CD4-positive, alpha-beta T cell treated with Interleukin-21 for 1 hour (primary cell): ENCODE measurements around the gene ATP2B3.

ENCODE experiments used
- DNase-seq: peaks from one replicate; pipeline ENCODE4 v3.0.0-alpha.2; 2020

Gene ATP2B3

DNA sequence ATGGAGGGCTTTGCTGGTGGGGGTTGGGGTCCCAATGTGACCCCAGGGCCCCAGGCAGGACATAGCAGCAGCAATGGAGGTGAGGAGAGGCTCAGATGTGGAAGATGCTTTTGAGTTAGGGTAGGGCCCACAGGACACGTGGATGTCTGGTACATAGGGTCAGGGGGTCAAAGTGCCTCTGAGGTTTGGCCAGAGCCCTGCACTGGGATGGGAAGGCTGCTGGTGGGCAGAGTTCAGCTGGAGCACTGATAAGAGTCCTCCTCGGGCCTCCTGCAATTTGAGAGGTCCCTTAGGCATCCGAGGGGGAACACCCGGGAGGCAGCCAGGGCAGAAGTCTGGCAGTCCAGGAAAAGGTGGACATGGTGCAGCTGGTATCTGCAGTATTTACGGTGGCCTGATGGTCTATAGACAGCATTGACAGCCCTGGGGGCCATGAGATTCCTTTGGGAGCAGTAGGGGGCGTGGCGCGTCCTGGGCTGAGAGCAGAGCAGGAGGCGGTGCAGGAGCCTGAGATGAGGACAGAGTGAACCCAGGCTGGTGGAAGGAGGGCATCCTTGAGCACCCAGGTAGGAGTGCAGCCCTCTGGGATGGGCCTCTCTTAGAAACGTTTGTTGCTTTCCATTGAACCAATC is 58.9 kb downstream of the ATP2B3 start:
- no peak for DNase-seq

- no peak for DNase-seq
These were observed 59.5 kb downstream of the ATP2B3 start for GRCh38 chrX:153576961-153577360.

DNA sequence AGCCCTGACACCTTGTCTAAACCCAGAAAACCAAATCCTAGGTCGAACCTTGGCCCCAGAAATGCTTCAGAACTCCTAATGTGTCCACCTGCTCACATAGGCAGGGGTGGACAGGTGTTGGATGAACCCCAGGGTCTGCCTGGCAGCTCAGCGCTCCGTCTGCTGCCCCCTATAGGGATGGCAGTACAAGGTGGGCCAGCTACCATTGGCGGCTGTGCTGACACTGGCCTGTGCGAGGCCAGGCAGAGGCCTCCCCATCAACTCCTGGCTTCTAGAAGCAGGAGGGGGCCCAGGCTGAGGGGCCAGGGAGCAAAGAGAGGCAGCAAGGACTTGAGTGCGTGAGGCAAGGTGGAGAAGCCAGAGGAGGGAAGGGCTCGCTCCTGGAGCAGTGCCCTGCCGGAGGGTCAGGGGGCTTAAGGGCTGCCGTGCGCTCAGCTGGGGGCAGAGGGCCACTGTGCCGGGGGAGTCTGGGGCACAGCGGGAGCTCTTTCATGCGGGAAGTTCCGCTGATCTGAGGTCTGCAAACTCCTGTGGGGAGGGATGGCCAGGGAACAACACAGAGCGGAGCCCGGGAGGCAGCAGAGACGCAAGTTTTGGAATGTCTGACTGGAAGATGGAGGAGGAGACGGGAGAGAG is 60.9 kb downstream of the ATP2B3 start:
- no peak for DNase-seq

- DNase-seq, result no peak
These were observed 61.4 kb downstream of the ATP2B3 start for GRCh38 chrX:153578889-153579288.

DNA sequence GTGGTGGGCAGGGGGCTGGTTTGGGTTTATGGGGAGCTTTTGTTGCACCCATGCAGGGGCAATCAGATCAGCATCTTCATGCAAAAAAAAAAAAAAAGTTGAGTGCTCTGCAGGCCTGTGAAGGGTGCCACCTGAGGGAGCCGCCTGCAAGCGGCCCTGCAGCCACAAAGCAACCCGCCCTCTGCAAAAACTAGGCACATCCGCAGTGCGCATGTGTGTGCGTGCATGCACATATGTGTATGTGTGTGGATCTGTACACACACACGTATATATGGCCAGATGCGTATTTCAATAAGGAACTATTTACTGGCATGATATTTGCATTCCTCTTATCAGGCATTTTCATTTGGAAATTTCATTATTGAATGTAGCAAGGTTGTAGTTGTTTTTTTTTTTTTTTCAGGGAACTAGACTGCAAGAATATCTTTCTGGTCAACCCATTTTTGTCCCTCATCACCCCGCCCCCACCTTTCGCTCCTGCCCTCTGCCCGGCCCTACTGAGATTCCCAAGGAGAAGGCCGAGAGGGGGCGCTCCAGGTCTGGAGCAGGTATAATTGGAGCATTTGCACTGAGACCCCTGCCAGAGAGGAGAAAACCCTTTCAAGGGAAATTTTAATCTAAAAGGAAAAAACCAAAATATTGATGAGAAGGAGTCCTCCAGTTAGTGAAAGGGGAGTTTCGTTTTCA is 63.4 kb downstream of the ATP2B3 start:
- peak; percentile 0 for DNase-seq

- DNase-seq, result peak; percentile 71
These were observed 65.5 kb downstream of the ATP2B3 start for GRCh38 chrX:153582896-153583295.

DNA sequence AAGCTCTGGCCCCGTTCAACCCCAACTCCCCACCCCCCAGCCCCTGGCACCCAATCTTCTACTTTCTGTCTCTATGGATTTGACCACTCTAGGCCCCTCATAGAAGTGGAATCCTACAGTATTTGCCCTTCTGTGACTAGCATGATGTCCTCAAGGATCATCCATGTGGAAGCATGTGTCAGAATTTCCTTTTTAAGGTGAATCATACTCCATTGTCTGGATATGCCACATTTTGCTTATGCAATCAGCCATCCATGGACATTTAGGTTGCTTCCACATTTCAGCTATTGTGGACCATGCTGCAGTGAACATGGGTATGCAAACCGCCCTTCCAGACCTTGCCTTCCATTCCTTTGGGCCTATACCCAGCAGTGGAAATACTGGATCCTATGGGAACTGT is 66.0 kb downstream of the ATP2B3 start:
- no peak for DNase-seq

GRCh38 chrX:153585827-153586226 is 68.4 kb downstream of the ATP2B3 start:
- DNase-seq, result no peak

GRCh38 chrX:153587342-153587741 is 69.9 kb downstream of the ATP2B3 start:
- DNase-seq, result no peak

DNA sequence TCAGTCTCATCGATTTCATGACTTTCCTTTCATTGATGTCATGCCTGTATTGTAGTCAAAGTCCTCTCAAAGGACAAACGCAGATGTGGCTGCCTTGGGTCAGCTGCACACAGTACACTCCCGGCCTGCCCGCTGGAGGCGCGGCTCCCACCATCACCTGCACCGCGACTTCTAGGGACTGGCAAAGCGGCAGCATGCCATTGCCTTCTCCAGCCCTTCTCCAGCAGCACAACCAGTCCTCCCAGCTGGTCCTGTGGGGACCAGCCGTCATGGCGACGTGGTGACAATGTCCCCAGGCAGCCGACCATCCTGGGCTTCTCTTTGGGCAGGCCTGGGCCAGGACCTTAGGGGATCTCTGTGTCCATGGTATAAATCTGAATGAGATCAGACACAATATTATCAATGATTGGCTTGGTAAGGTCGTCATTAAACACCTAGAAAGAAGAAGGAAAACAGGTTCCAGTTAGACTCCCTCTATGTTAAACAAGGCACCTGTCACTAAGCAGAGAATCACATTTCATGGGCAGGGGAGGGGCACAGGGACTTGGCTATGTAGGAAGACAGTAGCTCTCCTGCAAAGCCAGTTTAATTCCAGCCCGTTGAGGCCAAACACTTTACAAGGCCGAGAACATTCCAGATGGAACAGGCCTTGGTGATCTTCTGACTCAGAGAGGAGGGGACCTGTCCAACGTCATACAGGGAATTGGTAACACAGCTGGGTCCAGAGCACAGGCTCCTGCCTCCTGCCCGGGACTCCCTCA is 70.8 kb downstream of the ATP2B3 start:
- DNase-seq, result no peak

- DNase-seq, result no peak
These were observed 71.5 kb downstream of the ATP2B3 start for GRCh38 chrX:153588782-153589446.

GRCh38 chrX:153590961-153591956 is 73.8 kb downstream of the ATP2B3 start:
- no peak for DNase-seq

DNA sequence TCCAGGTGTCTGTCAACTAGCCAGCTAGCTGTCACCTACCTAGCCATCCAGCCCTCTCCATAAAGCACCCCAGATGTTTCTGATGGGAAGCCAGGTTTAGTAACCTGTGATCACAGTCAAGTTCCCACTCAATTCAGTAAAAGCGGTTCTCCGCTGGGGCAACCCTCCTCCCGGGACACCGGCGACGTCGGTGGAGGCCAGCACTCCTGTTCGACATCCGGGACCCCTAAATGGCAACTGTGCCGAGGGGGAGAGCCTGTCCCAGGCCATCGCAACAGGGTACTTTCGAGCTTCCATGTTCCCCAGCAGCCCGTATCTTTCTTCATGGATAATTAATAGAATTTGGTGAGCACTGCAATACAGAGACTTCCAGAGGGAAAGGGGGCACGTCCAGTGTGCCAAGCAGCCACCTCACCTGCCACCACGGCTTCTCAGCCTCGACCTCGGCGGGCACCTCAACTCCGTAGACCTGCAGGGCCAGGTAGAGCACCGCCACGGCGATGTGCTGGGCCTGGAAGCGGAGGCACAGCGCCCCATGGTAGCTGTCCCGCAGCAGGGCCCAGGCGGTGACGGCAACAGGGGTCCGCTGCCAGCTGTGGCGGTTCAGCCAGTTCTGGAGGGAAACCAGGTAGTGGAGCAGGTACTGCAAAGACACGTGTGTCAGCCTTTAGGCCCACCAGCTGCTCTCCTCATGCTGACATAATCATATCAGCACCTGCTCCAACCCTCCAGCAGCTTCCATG is 74.8 kb downstream of the ATP2B3 start:
- no peak for DNase-seq

DNA sequence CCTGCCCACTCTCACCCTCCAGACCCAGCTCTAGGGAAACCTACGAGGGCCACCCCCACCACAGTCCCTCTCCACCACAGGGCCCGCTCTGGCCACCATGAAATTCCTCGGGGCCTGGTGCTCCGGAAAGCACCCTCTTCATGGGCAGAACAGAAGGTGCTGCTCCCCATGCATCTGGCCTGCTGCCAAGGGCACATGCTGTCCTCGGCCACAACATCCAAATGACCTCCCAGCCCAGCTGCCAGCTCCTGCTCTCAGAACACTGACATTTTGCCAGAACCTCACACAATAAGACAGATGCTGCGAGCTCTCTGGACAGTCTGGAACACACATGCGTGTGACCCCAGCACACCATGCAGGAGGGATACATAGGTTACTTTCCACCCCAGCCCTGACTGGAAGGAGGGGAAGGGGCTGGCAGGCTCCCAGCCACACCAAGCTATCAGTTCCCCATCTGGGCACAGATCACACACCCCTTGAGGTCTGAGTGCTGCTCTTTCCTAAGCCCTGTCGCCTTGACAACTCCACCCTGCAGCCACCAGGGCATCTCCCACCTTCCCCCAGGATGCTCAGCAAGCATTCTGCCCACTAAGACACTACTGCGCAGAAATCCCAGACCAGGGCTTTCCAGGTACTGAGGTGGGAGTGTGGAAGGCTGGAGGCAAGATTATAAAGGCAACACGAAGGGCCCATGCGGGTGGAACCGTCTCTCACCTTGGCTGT is 75.7 kb downstream of the ATP2B3 start:
- no peak for DNase-seq

- no peak for DNase-seq
These were observed 76.5 kb downstream of the ATP2B3 start for GRCh38 chrX:153593811-153594500.

DNA sequence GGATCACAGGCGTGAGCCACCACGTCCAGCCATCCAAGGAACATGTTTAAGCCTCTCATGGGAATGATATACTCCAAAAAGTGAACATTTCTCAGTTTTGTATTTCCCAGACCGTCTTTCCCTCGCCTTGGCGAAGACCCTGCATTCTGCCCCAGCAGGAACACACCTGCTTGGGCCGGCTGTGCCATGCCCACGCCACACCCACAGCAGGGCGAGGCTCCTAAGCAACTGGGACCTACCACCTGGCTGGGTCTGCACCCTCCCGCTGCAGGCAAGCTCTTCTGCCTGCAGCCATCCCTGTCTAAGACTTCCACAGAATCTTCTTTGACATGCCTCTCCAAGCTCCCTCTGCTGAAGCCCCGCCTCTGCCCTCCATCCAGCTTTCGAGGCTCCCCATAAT is 77.9 kb downstream of the ATP2B3 start:
- no peak for DNase-seq

DNA sequence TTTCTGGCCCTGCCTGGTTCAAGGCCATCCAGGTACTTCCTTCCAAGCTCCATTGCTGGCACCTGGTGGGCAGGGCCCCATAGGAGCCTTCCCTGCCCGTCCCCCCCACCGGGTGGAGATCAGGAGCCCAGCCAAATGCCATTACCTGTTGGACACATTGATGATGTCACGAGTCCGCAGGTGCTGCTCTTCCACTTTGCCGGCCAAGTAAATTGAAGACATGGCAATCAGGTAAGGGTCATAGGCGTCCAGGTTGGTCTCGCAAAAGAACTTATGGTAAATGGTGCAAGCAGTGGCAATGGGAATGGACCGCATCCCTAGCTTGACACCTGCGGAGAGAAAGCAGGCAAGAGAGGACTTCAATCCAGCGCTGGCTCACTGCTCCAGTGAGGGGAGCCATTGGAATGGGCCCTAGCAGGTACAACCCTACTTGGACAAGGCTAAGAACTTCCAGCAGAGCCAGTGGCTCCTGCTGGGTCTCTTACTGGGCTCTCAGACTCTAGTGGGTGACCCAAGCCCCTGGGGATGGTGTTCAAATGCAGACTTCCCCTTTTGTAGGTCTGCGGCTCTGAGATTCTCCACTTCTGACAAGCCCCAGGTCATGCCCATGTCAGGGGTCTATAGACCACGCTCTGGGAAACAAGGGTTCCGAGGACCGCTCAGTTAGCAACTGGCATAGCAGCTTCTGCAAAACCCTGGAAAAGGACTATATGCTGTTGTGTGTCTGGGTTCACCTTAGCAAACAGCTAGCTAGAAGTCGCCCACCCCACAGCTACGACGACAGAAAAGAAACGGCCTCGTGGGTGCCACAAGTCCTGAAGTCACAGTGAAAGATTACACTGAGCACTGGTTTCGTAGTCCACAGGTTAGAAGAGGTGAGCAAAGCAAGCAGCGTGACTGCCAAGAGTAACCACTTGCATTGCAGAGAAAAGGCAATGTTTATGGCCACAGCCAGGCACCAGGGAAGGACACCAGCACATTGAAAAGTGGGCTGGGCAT is 78.7 kb downstream of the ATP2B3 start:
- no peak for DNase-seq
